Activated T-cell treated with anti-CD3 and anti-CD28 coated beads, Interleukin-2, amount 50 U/mL, for 48 hours (primary cell): ENCODE data around the gene RNASE1.
"Not testable (repeated sequence)": the region's sequence is repeated elsewhere in the genome, so short reads cannot be mapped to it uniquely, and the experiment has no call there.

Source experiments
- DNase-seq, 2 experiments: peaks; one replicate each; pipeline ENCODE4 v3.0.0-alpha.2; 2020

Gene RNASE1

DNA sequence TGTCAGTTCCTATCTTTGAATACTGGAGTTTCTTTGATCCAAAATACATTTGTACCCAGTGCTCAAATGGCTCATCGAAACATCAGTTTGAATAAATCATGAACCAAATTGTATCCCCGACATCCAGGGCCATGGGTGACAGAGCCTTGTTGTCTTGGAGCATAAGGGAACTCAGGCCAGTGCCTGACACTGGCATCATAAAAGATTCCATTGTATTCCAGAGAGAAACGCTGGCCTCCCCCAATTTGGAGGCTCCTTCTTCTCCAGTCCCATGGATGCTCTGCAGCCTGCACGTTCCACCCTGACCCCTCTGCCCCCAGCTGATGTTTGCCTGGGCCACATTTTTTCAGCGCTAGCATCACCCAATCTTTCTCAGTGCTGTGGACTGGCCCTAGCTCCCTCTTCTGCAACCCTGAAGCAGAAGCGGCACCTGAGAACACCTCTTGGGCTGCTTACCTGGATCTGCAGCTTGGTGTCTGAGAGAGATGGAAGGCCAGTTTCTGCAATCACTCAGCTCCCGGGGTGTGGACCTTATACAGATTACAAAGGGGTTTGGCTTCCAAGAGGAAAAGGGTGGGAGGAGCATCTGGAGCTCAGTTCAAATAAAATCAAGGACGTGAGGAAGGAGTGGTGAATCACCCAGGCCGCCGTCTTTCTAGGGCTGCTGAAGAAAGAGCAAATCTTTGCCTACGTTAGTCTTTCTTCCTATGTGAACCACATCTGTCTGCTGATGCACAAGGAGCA is at the start of gene RNASE1:
Gene RNASE1 (minus strand): TSS at position 504 of the 744 bp plus-strand sequence. CDS start 776 bp downstream, outside the sequence.
- no peak for DNase-seq

DNA sequence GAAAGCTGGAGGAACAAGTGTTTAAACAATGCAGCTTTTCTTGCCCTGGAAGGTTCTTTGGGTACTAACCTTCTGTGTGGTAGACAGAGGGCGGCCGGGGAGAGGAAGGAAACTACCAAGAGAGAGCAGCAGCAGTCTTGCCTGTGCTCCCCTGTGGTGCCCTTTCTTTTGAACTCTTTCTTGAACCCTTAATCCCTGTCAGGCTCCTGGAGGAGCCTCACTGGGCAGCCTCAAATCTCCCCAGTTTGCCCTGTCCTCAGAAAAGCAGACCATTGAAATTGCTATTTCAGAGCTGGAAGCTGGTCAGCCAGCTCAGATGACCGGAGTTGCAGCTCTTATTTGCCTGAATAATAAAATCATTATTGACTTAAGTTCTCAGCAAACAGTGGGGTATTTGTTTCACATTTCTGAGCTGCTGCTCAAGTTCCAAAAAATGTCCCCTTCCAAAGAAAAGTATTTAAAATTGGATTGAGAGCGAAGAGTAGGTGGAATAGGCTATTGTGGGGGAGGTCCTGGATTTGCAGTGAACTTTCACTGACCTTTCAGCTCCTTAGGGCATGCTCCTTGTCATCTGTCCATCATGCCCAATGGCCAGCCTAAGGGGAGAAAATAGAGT is 46.4 kb upstream of the RNASE1 start:
- no peak for DNase-seq

DNA sequence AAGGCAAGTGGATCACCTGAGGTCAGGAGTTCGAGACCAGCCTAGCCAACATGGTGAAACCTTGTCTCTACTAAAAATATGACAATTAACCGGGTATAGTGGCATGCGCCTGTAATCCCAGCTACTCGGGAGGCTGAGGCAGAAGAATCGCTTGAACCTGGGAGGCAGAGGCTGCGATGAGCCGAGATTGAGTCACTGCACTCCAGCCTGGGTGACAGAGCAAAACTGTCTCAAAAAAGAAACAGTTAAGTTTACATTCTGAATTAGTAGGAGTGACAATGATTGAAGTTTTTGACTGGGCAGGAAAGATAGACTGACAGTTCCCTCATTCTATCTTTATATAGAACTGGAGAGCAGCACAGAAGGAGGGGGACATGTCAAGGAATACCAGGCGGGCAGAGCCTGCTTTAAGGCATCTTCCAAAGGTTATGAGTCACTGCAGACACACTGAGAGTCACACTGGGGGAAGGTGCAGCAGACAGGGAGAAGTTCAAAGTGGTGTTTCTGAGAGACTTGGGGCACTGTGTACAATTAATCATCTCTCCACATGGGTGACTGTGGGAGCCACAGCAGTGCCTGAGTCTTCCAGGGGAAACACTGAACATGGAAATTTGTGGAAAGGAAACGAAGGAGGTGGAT is 45.8 kb upstream of the RNASE1 start:
- DNase-seq: no peak

DNA sequence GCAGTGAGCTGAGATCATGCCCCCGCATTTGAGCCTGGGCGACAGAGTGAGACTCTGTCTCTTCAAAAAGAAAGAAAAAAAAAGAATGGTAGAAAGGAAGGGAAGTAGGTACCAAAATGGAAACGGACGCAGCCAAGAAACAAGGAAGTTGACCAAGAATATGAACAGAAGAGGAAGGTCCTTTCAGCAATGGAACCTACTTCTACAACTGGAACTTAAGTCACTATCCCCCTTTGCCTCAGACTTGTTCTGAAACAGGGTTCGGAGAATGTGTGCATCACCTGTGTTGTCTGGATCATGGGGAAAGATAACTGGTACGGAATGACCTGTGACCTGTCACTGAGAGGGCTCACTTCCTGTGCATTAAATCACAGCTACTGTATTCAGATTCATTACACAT is 43.9 kb upstream of the RNASE1 start:
- no peak for DNase-seq

DNA sequence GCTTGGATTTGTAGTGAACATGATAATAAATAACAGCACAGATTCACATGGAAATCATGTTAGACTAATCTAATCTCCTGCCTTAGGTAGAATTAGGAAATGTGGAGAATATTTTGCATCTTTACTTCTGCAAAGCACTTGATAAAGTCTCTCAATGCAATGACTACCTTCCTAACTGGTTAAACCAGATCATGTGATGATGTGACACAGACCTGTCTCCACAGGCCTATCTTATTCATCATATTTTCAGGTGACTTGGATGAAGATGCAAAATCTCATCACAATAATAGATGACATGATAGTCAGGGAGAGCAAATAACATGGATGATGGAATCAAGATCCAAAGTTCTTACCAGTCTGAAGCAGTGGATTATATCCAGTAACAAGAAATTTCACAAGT is 38.5 kb upstream of the RNASE1 start:
- no peak for DNase-seq

DNA sequence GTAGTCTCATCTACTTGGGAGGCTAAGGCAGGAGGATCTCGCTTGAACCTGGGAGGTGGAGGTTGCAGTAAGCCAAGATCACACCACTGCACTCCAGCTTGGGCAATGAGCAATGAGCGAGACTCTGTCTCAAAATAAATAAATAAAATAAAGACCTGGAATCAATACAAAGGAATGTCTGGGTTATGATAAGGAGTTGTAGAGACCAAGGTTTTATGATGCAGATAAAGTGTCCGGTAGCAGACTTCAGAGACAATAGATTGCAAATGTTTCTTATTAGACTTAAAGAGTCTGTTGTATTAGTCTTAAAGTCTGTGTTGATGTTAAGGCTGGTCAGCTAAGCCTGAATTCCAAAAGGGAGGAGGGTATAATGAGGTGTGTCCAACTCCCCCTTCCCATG is 35.2 kb upstream of the RNASE1 start:
- DNase-seq: no peak

DNA sequence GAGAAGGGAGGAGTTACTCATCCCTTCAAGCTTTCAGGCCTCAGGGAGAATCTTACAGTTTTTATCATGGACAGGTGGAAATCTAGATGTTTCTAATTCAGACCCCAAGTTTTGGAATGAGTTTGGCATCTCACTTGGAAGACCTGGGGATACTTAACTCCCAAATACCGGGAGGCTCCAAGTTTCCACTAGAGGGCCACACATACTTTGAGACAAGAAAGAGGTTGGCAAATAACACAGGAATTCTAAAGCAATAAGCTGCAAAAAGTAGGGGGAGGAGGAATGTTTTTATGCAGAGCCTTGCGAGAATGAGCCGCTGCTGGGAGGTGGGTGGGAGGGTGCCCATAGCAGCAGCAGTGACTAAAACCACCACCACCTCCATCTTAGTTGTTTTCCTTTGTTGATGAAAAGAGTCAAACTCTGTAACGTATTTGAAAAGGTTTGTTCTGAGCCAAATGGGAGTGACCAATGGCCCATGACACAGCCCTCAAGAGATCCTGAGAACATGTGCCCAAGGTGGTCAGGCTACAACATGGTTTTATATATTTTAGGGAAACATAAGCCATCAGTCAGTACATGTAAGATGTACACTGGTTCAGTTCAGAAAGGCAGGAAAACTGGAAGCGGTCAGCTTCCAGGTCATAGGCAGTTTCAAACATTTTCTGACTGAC is 34.2 kb upstream of the RNASE1 start:
- DNase-seq: no peak

DNA sequence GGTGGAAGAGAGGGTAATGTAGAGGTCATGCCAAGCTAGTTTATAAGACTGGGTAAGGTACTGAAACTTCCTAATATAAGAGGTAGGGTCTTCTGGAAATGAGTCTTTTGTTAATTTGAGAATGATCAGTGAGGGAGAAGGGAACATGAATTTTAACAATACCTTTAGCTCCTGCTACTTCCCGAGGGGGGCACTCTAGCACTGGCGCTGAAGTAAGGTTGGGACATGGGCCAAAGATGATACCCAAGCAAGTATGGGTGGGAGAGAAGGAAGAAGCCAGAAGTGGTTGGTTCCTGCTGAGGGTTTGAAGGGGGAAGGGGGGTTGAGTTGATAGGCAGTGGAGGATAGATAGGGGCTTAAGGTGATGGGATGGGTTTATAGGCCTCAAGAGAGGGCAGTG is 32.3 kb upstream of the RNASE1 start:
- DNase-seq: no peak

DNA sequence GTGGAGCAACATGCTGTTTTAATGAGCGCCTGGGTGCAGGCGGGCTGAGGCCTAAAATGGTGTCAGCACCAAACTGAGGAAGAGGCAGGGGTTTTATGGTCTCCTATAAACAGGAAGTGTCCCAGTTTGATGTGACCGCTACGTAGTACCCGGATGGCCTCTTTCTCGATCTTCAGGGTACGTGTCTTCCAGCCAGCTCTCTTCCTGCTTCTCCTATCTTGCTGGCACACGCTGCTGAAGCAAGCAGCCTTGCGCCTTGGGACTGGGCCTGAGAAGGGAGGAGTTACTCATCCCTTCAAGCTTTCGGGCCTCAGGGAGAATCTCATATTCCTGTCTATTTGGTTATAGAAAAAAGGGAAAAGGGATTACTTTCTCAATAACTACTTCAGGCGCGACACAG is 28.2 kb upstream of the RNASE1 start:
- no peak for DNase-seq

DNA sequence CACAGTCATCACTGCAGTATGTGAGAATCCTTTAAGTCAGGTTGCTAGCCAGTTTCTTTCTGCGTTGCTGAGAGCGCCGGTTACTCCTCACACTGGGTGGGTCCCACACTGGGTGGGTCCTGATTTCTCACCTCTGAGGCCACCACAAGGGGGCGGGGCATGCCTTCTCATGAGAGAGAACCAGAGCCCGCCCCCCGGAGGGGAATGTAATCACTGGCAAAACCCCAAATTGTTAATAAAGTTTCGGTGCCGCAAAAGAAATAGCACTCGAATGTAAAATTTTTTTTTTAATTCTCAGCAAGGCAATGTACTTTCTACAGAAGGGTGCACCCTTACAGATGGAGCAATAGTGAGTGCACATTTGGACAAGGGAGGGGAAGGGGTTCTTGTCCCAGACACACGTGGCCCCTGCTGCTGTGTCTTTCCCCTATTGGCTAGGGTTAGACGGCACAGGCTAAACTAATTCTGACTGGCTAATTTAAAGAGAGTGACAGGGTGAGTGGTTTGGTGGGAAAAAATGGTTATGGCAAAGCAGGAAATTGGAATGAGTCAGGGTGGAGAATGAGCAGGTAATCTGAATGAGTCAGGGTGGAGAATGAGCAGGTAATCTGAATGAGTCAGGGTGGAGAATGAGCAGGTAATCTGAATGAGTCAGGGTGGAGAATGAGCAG is 25.5 kb upstream of the RNASE1 start:
- not testable (repeated sequence) for DNase-seq

DNA sequence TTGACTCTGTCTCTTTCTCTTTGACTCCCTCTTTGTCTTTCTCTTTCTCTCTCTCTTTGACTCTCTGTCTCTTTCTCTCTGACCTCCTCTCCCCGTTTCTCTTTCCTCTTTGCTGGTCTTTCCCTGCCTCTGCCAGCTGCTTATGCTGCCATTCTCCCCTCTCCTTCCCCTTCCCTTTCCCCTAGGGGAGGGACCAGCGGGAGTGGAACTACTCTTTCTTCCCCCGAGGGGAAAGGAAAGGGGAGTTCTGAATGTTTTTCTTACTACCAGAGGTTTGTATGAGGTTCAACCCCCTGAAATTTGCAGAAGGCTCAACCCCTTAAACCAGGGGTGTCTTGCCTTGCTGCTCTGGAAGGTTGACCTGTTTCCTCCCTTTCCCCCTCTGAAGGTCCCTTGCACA is 24.7 kb upstream of the RNASE1 start:
- no peak for DNase-seq

DNA sequence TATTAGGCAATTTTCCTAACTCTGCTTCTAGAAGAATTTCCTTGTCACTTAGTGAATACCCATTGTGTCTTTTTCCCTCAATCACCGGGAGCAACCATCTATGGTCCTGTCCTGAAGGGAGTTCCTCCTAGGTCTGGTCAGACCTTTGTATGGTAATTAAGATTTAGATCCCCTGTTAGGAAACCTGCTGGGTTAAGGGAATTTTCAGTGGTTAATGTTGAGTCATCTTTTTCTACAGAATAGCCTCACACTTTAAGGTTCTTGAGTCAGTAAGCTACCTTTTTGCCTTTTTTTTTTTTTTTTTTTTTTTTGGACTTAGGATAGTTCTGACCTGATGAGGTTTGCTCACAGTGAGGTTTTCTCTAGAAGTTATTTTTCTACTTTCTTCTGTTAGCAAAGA is 24.0 kb upstream of the RNASE1 start:
- DNase-seq: not testable (repeated sequence)

DNA sequence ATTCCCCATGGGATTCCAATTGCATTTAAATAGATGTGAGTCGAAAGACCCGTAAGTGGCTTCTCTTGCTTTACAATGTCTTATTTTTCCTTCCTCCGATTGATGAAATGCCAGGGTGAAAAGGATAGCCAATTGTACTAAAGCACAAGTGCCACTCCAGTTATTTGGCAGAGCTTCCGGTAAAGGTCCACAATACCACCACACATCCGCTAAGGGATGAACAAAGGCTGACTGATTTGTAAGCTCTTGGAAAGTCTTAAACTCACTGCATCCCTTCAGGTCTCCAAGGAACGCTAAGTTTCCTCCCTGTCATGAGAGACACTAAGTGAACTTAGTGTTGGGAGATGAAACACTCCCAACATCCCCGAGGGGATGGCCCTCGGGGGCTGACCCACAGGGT is 21.2 kb upstream of the RNASE1 start:
- no peak for DNase-seq

DNA sequence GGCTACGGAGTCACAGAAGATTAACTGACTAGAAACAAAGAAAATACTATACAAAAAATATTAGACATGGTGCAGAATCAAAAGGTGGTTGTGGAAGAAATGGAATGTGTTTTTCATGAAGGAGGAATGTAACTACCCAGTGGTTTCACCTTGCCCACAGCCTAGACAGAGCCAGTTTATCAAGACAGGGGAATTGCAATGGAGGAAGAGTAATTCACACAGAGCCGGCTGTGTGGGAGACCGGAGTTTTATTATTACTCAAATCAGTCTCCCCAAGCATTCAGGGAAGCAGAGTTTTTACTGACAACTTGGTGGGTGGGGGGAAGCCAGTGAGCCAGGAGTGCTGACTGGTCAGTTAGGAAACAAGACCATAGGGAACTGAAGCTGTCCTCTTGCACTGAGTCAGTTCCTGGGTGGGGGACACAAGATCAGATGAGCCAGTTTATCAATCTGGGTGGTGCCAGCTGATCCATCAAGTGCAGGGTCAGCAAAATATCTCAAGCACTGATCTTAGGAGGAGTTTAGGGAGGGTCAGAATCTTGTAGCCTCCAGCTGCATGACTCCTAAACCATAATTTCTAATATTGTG is 19.0 kb upstream of the RNASE1 start:
- DNase-seq: not testable (repeated sequence)

DNA sequence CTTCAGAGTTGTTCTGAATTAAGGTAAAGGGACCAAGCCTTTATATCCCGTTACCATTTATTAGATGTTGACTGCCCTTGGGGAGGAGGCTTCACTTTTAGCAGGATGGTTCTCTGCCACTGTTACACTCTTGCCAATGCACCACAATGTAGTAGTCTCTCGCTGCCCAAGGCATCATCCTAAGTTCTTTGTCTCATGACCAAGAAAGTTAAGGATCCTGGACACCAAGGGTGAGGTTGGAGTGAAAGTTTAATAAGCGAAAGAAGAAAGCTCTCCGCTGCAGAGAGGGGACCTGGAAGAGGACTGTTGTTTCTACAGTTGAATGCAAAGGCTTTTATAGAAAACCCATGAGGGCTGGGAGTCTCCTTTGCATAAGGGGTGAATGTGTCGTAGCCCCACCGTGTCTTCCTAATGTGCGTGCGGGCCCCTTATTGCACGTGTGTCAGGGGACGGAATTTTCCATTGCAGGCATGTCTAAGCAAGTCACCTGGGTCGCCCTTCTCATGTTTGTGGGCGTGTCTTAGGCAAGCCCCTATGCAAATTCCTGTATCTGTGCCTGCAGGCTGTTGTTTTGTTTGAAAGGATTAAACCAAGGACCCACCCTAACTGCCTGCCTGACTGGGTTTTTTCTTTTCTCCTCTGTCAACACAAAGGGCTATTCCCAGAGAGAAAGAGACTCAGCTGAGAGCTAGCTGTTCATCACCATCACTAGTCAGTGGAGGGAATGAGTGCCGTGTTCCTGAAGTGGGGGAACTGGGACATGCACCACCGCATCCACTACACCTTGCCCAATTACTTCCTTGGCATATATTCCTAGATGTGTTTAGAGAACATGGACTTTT is 17.6 kb upstream of the RNASE1 start:
- DNase-seq: no peak

DNA sequence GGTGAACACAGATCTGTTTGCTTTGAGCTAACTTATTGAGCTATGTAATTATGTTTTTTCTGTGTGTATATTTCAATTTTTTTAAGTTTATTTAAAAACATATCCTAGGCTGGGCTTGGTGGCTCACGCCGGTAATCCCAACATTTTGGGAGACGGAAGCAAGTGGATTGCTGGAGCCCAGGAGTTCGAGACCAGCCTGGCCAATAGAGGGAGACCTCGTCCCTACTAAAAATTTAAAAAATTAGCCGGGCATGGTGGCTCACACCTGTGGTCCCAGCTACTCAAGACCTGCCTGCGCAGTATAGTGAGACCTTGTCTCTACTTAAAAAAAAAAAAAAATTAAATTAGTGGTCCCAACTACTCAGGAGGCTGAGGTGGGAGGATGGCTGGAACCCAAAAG is 16.2 kb upstream of the RNASE1 start:
- no peak for DNase-seq

DNA sequence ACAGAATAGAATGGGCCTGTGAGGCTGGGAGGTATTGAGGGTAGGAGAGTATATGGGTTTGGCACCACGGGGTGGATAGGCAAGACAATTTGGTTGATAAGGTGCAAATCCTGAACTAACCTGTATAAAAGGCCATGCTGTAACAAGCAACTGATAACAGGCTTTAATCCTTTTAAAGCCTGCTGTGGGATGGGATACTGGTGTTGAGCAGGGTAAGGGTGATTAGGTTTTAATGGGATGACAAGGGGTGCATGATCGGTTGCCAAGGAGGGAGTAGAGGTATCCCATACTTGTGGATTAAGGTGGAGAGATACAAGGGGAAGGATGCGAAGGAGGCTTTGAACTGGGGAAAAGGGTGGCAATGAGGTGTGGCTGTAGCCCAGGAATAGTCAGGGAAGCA is 13.3 kb upstream of the RNASE1 start:
- not testable (repeated sequence) for DNase-seq

DNA sequence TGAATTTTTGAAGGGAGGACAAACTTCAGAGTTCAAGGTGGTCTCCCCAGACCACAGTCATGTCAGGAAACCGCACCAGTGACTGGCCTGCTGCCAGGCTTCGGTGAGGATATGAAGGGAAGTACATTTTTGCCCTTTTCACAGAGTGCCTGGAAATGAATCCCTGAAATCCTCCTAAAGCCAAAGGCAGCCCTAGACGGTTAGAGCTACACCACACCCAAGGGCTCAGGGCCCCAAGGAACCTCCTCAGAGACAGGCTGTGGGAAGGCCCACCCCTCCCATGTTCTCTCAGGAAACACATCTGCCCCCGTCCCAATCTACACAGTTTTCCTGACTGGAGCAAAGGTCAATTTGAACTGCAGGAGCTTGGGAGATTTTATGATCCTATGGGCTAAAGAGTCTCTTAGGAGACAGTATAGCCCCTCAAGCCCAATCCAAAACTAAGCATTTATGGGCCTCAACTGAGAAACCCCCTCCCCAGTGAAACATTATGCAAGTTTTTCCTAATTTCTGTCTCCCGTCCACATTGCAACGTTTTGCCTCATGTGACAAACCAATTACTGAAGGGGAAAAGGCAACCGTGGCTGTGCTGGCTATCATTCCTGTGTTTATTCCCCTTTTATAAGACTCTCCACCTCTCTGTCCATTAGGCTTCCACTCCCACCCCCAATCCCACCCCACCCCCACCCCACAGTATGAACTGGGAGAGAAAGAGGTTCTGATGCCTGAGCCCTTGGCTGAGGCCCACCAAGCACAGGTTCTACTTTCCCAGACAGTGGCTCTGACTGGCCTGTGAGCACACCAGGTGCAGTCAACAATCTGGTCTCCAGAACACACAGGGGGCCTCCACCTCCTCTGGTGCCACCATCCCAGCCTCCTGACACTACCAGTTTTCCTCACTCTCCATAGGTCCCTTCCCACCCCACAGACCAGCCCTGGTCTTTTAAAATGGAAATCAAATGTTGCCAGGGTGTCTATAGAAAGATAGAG is 9.6 kb upstream of the RNASE1 start:
- no peak for DNase-seq

DNA sequence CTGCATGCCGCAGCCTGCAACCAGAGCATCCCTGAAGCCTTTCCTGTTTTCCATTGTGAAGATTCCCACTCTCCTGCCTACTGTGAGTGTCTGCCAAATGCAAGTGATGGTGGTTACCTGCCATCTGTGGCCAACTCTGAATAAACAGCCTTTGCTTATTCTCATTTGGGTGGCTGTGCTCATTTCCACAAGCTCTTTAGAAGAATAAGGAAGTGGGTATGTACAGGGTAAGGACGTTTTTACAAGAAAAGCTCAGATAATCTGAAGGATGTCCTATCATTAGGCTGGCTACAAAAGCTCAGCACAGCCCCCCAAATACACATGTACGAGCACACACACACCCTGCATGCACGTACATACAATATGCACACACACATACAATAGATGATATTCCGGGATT is 7.3 kb upstream of the RNASE1 start:
- DNase-seq: no peak

DNA sequence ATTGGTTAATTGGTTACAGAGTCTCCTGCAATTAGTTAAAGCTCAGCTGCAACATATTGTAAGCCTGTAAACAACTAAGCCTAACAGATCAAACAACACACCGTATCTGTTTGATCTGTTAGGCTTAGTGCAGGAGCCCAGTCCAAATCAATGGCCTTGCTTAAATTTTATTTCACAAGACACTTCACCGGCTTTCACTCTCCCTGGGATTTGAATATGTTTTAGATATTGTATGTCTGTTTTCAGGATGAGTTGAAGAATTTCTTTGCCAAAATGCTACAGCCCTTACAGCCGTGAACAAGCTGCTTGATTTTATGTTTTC is 5.5 kb upstream of the RNASE1 start:
- DNase-seq: no peak
